Inferior parietal cortex (tissue), 1 donor: Measurements from ENCODE around the gene ZNF169.
"Not testable (repeated sequence)": the region's sequence is repeated elsewhere in the genome, so short reads cannot be mapped to it uniquely, and the experiment has no call there.

Experiments used
- DNase-seq: peaks from one replicate; pipeline ENCODE4 v3.0.0-alpha.2; 2016; ENCODE audit errors: extremely low spot score

The ZNF169 gene

DNA sequence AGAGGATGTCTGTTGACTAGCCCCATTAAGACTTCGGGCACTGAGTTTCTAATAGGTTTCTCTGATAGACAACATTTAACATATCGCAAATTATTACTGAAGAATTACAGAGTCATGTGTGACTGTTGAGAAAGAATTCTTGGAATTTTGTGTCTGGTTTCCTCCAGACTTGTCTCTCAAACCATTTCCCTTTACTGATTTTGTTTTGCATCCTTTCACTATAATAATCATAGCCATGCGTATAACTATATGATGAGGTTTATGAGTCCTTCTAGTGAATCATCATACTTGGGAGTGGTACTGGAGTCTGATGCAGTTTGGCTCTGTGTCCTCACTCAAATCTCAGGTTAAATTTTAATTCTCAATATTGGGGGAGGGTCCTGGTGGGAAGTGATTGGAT lies 27.0 kb downstream of the ZNF169 start:
- no peak for DNase-seq

DNA sequence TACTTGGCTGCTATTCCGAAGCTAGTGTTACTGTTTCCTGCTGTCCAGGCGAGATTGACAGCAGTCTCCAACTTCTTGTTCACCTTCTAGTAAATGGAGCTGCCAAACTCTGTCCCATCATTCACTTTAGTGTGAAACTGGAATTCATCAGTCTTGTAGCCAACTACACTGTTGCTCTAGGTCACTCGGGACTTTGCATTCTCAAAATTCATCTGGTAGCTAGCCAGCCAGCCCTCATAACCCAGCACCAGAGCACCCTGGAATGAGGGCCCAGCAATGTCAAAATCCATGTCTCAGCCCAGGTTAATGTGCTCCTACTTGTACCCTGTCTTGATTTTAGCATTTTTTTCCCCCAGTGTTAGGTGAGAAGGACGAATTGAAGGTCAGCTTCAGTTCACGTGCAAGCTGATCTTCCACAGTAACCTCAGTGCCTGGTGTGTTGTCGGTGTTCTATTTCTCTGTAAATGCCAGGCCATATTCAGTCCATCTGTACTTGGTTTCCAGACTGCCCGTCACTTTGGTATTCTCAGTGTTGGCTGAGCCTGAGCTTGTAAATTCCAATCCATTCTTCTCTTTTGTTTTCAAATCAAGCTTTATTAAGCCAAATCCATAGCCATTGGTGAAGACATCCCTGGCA lies 28.9 kb downstream of the ZNF169 start:
- no peak for DNase-seq

DNA sequence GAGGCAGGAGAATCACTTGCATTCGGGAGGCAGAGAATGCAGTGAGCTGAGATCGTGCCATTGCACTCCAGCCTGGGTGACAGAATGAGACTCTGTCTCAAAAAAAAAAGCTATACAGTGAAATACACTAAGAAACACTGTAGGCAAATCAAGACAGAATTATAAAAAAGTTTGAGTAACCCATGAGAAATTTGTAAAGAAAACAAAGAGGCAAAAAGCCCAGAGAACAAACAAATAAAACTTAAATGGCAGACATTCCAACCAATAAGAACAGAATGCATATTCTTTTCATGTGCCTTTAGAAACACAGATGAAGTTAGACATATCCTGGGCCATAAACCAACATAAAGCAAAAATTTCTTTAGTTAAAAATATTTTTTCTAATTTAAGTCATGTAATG lies 30.6 kb downstream of the ZNF169 start:
- DNase-seq: no peak

DNA sequence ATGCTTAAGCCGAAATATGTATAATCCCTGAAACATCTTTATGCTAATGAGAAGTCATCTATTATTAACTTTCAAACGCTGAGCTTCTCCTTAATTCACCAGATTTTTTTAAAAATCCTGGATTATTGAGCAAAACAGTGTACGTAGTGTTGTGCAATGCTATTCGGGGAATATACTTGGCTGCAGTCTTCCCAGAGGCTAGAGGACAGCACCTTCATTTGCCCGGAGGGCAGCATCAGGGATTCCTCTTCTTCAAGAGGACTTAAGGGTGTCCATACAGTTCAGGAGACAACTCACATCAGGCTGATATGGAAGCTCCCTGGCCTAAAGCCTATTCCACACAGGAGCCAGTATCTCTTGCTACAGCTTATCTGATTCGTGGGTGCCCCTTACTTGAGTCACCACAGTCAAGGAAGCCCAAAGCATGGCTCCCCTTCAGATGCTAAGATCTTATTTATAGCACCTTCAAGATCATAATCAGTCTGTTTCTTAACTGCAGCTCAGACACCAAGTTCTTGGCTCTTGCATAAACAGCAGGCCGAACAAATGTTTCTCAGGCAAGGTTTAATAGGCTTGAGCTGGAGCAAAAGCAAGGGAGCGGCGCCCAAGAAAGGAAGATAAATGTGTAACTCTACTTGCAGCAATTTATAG lies 40.0 kb downstream of the ZNF169 start:
- peak; percentile 44 for DNase-seq

DNA sequence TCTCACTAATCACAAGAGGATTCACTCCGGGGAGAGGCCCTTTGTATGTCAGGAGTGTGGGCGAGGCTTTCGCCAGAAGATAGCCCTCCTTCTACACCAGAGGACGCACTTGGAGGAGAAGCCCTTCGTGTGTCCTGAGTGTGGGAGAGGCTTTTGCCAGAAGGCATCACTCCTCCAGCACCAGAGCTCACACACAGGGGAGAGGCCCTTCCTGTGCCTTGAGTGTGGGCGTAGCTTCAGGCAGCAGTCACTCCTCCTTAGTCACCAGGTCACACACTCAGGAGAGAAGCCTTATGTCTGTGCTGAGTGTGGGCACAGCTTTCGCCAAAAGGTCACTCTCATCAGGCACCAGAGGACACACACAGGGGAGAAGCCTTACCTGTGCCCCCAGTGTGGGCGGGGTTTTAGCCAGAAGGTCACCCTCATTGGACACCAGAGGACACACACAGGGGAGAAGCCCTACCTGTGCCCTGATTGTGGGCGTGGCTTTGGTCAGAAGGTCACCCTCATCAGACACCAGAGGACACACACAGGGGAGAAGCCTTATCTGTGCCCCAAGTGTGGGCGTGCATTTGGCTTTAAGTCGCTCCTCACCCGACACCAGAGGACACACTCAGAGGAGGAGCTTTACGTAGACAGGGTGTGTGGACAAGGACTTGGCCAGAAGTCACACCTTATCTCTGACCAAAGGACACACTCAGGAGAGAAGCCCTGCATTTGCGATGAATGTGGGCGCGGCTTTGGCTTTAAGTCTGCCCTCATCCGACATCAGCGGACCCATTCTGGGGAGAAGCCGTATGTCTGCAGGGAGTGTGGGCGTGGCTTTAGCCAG lies 41.6 kb downstream of the ZNF169 start:
- DNase-seq: peak; percentile 13

DNA sequence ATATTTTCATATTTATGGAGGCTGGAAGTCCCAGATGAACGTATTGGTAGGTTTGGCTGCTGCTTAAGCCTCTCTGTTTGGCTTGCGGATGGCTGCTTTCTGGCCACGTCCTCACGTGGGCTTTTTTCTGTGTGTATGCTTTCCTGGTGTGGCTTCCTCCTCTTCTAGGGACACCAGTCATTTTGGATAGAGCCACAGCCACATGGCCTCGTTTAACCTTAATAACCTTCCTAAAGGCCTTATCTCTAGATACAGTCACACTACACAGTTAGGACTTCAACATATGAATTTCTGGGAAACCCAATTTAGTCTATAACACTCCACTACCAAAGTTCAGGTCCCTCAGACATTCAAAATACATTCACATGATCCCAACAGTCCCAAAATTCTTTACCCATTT lies 42.5 kb downstream of the ZNF169 start:
- DNase-seq: no peak

DNA sequence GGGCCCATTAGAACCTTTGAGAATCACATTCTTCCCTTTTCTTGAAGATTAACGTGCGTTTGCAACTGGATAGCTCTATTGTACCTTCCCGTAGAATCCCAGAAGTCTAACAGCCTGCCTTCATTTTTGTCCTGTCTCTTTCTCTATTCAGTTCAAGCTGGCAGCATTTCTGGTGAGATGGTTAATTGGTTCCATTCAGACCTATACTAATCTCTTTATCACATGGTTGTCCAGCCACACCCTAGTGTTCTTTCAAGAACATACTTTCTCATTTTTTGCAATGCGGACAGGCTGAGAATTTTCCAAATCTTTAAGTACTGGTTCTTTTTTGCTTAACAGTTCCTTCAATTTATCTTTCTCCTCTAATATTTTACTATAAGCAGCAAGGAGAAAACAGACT lies 43.3 kb downstream of the ZNF169 start:
- no peak for DNase-seq

DNA sequence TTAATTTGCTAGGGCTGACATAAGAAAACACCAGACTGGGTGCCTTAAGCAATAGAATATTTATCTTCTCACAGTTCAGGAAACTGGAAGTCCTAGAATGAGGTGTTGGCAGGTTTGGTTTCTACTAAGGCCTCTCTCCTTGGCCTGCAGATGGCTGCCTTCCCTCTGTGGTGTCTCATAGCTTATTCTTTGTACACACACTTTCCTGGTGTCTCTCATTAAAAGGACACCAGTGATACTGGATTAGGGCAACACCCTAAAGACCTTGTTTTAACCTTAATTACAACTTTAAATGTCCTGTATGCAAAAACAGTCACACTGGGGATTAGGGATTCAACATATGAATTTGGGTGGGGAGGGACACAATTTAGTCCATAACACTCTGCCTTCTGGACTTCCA lies 44.2 kb downstream of the ZNF169 start:
- no peak for DNase-seq

DNA sequence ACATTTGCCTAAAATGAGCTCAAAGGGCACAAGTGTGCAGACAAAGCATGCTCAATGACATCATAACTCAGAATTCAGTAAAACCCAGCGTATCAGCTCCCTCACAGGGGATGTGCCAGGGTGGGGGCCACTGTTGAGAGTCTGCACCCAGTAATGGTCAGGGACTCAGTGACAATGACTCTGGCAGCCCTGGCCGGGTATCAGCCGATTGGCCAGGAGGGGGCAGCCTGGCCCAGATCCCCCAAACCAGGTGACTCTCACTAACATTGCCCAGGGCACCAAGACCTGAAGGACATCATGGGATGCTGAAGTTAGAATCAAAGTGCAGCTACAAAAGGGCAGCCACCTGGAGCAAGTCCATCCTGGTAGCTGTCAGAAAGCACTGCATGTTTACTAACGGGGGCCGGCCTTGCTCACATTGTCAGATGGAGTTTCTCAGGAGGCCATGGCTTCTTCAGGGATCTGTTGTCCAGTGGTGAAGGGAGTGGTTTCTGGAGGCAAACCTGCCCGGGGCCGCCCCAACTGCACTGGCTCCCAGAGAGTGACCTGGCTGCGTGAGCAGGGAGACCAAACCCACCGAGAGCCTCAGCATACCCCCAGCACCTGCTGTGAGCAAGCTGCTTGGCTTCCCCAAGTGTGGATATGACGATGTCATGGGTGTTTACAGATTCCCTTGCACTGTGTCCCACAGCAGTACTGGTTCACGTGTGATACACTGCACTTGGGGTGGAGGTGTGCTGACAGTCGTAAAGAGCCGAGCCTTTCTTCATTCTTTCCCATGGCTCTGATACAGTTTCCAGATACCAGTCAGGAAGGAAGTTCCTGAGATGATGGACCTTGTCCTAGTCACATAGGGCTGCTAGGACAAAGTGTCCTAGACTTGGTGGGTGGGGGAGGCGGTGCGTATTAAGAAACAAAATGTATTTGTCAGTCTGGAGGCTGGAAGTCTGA lies 56.2 kb downstream of the ZNF169 start:
- DNase-seq: not testable (repeated sequence)

DNA sequence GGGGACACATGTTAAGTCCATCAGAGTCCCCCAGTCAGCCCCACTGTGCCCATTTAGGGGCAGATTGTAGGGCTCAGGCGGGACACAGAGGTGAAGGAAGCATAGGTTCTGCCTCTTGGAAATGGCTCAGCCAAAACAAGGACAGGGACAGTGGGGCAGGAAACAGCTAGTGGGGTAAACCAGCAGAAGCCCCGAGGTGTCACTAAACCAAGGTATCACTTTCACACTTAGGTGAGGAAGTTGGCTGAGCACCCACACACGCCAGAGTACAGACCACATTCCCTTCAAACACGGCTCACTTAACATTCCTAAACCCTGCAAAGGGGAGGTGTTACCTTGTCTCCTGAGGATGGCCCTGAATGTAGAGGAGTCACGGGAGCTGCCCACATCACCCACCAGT lies 57.1 kb downstream of the ZNF169 start:
- not testable (repeated sequence) for DNase-seq

DNA sequence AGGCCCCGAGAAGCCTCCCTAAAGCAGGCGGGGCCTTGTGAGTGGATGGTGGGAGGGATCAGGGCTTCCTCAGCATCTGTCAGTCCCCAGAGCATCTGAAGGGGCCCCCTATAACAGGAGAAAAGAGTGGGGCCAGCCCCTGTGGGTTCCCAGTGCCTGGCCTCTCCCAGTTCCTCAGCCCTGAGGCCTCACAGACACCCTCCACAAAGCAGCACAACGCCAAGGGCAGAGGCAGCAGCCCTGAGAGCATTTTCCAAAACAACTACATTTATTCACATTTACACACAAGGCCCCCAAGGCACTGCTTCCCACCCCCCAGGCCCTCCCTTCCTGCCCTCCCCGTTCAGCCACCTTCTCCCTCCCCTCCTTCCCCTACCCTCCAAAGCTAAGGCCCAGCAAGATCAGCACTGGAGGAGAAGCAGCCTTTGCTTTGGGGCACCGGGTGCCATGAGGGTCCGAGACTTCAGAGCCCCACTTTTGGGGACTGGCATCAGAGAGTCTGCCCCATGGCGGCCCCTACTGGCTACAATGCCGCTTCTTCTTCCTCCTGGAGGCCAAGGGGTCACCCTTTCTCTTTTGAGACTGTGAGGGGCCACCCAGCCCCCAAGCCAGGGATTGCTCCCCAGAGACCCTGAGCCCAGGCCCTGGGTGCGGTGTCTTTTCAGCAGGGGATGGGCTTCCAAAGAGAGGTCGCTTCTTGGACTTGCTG lies 59.0 kb downstream of the ZNF169 start:
- DNase-seq: not testable (repeated sequence)

DNA sequence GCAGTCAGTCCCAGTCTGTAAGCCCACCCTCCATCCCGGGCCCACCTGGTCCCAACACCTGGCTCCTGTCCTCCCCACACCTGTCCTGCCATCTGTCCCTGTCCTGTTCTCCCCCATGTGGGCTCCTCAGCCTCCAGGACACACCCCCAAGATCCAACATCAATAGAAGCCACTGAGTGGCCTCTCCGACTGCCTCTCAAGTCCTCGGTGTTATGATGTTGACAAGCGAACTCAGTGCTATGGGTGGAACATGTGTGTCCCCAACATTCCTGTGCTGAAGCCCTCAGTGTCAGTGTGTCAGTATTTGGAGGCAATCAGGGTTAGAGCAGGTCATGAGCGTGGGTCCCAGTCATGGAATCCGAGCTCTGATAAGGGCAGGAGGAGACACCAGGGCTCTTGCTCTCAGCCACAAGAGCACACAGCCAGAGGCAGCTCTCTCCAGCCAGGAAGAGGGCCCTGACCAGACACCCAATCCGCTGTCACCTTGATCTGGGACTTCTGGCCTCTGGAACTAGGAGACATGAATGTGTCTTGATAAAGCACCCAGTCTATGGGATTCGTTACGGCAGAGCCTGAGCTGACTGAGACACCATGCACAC lies 63.3 kb downstream of the ZNF169 start:
- DNase-seq: not testable (repeated sequence)

DNA sequence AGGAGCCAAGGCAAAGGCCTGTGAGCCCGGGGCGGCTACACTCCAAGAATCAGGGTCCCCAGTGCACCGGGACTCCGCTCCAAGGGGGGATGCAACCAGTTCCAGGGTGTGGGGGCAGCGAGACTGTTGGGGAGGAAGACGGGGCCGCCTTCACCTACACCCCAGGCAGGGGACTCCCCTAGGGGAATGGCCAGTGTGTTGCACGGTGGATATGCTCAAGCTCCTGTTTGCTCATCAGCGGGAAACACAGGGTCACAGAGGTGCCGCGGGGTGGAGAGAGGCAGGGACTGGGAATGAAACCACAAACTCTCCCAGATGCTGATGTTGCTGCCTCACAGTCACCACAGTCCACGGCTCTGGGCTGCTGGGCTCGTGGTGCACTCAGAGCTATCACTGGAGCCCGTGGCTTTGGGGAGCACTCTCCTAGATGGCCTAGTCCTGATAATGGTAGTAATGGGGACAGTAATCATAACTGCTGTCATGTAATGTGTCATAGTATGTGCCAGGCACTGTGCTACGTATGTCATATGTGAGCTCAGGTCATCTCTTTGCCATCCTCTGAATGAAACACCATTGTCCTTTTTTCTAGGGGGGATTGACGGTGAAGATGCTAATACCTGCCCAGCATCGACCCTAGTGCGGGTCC lies 64.2 kb downstream of the ZNF169 start:
- DNase-seq: not testable (repeated sequence)

DNA sequence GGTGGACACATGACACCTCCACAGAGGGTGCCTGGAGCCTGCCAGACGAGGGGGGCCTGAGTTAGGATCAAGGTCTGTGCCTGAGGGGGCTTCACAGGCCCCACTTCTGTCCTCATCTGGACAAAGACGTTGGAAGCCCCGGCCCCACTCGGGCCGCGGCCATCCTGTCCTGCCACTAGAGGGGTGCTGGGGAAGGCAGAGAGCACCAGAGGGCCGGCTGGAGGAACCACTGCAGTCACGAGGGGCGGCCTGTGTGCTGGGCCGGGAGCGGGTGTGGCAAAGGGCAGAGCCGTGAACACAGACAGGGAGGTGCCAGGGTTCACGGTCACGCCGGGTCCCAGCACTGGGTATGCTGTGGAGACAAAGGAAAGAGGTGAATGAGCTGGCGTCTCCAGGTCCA lies 66.5 kb downstream of the ZNF169 start:
- not testable (repeated sequence) for DNase-seq

DNA sequence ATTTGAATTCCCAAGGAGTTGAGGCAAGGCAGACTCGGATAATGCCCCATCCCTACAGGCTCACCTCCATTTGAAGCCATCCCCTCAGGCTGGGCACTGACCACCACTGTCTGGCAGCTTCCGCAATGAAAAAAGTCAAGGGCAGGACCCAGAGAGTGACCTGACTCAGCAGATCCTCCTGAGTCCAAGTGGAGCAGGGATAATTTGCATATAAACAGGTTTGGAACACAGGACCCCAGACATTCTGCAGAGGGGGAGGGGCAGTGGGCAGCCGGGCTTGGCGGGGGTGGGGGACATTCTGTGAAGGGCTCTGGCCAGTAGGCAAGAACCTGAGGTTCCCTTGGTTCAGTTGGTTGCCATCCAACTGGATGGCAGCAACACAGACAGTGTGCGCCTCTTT lies 69.4 kb downstream of the ZNF169 start, which contains the start of gene NUTM2F:
Gene NUTM2F (minus strand): TSS at position 101 of the 400 bp plus-strand sequence. CDS start 21 bp downstream, at position 80.
- not testable (repeated sequence) for DNase-seq

DNA sequence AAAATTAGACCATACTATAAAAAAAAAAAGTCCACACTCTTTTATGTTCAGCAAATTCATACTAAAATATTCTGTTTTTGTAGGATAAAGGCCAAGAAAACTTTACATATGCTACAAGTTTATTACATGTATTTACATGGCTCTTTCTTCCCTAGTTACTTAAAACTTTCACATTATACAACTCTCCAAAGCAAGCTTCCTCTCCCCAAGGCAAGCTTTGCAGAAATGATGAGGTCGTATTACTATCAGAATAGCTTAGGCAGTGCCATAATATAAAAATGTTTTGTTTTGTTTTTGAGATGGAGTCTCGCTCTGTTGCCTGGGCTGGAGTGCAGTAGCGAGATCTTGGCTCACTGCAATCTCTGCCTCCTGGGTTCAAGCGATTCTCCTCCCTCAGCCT lies 77.3 kb downstream of the ZNF169 start:
- not testable (repeated sequence) for DNase-seq

DNA sequence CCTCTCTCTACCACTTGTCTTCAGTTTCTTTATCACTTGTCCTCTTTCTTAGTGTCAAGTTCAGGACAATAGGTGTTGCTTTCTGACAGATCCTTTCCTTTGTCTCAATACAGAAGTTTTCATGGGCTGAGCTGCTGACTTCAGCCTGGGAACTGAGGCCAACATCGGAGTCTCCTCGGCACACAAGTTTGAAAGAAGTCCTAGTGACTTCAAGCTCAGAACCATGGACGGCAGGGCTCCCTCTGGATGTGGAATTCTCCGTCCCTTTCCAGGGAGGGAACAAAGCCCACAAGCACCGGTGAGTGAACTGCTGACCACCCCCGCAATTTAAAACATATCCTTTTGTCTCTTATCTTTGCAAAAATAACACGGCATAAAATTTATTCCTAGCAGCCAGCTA lies 79.6 kb downstream of the ZNF169 start:
- not testable (repeated sequence) for DNase-seq

DNA sequence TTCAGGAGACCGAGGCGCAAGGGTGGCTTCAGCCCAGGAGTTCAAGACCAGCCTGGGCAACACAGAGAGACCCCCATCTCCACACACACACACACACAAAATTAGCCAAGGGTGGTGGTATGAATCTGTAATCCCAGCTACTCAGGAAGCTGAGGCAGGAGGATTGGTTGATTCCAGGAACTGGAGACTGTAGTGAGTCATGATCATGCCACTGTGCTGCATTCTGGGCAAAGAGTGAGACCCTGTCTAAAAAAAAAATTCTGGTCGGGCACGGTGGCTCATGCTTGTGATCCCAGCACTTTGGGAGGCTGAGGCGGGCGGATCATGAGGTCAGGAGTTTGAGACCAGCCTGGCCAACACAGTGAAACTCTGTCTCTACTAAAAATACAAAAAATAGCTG lies 80.6 kb downstream of the ZNF169 start:
- not testable (repeated sequence) for DNase-seq

DNA sequence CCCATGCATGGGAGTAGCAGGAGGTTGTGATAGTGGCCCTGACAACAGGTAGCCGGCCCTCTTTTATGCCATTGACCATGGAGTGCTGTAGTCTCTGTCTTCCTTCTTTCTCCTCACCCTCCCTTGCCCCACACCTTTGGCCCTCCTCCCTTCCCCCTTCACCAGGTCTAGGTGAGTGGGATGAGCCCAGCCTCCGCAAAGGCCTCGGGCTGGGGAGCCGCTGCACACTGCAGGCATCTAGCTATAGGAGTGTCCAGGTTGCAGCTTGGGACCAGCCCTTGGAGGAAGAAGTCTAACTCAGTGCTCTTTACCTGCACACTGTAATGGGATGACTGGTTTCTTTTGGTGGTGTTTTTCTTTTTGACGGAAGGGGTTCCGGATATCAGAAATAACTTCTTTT lies 81.7 kb downstream of the ZNF169 start:
- not testable (repeated sequence) for DNase-seq

DNA sequence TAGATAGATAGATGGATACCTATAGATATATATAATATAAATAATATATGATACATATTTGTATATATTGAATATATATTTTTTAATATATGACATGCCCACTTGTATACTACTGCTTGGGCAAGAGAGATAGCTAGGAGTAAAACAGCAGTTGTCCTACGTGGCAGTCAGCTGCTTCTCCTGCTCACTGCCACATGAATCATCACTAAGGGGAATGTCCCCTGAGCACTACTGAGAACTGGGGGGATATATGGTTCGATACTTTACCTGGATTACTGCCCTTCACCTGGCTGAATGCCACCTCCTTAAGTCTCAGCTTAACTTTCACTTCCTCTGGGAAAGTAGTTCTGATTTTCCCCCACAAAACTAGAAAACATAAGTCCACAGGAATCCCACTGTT lies 82.6 kb downstream of the ZNF169 start:
- not testable (repeated sequence) for DNase-seq
